Fibroblast of skin of abdomen (primary cell): Measurements from ENCODE around the gene SGCD.

ENCODE experiments used
- DNase-seq: peaks from one replicate; pipeline ENCODE4 v3.0.0-alpha.2; 2013

SGCD gene

DNA sequence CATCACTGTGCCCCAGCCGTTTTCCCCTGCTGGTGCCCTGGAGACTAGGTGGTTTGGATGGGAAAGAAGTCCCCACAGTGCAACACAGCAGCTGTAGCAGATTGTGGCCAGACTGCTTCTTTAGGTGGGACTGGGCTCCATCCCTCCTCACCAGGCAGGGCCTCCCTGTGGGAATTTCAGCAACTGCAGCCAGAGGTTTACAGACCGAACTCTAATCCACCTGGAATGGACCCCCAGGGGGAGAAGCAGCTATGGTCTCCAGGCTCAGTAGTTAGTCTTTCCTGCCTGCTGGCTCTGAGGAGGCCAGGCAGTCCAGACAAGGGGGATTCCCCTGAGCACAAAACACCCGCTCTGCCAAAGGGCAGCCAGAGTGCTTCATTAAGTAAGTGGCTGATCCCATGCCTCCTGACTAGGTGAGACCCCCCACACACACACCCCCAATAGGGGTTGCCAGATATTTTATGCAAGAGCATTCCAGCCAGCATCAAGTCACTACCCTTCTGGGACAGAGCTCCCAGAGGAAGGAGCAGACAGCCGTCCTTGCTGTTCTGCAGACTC is 188.9 kb downstream of the SGCD start:
- no peak for DNase-seq

DNA sequence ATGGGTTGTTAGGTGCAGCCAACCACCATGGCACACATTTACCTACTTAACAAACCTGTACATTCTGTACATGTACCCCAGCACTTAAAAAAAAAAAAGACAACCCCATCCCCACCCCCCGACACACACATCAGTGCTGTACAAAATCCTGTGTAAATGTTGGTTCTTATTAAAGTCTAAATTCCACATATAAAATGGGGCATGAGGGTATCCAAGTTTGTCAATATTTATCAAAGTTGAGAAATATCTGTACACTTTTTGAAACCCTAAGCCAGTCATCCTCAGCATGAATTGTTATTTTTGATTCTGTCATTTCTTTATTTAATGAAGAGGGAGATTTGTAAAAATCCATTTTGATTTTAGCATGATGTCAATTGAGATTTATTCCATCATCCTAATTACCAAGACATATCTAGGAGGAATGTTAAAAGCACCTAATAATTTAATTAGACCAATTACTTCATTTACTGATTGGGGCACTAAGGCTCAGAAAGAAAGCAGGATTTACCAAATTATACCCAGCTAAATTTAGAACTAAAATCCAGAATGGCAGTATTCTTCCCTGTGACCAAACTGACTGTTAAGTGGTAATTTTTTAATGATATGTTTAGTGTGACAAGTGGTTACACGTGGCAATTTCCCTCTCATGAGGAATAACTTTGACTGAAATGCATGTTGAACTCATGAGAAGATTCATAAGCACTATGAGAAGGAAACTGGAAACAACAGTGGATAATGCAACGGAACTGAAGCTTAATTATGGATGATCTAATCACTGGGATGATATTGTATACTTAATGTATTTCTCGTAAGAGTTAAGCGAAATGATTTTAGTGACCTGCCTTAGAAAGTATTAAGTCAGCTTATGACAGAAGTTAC is 195.9 kb downstream of the SGCD start:
- no peak for DNase-seq

DNA sequence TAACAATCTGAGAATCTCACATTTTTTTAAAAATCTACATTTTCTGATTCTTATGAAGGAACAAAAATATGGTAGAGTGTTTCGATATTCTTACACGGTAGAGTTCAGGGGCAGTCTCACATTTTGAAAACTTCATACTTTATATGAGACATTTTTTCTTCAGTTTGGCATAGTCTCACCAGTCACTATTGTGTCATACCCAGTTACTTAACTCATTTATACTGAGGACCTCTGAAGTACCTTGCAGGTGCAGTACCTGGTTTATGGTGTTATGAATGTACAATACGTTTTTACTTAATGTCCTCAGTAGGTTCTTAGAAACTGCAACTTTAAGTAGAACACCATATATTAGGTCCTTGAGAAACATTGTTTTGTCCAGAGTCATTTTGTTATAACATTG is 196.6 kb downstream of the SGCD start:
- DNase-seq = no peak

DNA sequence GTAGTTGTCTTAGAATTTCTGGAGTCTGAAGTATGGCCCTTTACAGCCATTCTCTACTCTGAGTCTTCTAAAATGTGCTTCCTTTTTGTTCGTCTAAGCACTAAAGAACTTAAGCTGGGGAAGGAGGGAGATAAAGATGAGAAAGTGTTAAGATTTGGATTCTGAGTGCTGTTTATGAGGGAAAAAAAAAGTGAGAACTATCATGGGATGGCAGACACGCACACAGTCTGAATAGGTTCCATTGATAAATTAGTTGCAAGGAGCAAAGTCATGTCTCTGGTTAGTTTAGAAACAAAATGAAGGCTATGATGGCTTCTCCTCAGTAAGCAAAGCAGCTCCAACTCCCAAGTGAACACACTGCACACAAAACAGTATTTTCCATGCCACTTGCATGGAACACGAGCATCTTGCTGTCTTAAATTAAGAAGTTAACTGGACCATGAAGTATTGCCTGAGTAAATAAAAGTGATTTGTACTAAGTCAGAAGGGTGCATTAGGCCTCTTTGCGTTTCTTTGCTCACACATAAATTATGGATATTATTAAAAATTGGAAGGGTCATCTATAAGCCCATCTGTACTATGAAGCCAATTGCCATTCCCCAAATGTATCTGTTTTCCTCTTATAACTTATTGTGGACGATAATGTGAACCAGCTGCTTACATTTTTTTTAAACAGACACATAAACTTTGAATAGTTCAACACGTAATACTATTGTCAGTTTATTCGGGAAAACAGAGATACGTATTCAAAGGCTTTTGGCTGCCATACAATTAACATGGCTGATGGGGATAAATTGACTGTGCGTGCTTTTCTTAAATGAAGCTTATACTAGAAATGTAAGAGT is 199.3 kb downstream of the SGCD start:
- DNase-seq = peak; percentile 69

DNA sequence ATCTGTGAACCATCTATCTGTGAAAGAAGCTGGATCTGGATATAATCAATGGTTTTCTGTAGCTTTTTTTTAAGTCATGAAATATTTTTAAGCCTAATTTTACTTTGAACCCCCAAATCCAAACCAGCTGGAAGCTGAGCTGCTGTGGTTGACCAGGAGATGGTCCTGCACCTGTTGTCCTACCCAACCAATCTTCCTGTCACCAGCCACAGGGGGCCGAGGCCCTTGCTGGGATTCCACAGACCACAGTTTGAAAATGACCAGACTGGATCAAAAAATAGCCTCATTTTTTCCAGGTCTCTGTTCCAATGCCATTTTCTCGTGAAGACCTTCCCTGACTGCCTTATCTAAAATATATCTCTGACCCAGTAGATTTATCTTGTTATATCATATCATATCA is 200.6 kb downstream of the SGCD start:
- no peak for DNase-seq

DNA sequence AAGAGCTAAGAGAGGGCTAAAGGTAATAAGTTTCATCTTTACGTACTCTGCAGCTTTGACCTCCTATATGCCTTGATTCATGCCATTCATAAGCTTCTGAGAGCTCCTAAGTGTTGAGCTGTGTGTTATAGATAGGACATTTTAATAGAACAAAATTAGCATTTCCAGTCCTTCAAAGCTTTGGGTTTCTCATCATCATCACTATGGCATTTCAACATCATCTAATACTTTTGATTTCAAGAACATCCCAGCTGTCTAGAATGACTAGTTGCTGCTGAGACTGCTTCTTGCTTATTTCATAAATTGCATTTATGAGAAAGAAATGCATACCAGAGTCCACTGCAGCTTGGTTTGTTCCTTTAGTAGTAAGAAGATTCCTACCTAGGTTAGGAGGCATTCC is 201.7 kb downstream of the SGCD start:
- peak; percentile 33 for DNase-seq

DNA sequence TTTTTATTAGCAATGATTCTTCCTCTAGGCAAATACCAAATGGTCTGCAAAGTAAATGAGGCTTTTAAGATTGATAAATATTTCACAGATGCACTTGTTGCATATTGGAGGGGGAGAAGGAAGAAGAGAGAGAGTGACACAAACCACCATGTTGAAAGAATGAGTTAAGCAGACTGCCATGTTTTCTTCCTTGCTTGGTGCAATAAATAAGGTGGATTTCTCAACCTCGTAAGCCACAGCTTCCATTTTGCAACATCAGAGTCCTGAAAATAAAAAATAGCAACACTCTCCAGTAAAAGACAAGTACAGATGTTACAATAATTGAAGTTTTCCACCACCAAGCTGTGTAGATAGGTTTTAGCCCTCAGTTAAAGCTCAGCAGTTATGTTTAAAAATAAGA is 202.9 kb downstream of the SGCD start:
- peak; percentile 61 for DNase-seq

DNA sequence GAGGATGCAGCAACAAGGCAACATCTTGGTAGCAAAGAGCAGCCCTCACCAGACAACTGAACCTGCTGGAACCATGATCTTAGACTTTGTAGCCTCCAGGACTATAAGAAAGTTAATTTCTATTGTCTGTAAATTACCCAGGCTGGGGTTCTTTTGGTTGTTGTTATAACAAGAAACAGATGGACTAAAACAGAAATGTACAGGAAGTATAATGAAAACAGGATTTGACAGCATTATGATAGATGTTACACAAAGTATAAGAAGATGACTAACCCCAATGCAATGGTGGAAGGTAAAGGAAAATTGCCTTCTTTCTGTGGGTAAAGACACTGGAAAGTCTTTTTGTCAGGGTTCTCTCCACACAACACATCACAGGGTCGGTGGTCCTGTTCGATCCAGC is 204.2 kb downstream of the SGCD start:
- peak; percentile 75 for DNase-seq

DNA sequence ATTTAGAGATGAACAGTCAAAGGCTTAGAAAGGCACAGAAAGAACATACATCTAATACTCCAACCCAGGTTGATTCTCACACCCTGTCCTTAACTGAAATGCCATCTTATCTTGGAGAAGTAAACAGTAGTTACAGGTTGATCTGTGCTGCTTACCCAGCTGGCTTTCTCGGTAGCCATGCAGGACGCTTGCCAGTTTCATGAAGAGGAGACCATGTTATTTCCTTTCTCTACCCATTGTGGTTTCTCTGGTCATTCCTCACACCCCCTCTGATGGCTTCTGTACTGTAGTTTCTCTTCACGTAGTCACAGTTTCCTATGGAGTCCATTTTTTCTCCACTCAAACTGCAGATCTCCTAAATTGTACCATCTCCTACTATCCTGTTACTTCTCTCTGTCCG is 206.0 kb downstream of the SGCD start:
- DNase-seq = no peak

DNA sequence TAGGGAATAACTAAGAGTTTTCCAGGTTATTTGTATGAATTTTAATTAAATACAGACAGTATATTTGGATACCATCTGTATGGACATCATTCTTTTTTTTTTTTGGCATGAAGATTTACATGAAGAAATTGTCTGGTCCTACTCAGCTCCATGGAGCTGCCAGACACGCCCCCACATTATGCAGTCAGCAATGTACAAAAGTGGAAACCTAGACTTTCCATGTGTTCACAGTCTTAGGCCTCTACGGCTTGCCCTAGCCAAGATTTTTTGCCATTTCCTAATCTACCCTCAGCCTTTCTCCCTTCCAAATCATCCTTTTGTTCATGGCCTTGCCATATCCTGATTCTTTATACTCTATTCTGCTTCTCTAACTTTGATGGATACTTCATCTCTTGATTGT is 207.1 kb downstream of the SGCD start:
- DNase-seq = peak; percentile 68

DNA sequence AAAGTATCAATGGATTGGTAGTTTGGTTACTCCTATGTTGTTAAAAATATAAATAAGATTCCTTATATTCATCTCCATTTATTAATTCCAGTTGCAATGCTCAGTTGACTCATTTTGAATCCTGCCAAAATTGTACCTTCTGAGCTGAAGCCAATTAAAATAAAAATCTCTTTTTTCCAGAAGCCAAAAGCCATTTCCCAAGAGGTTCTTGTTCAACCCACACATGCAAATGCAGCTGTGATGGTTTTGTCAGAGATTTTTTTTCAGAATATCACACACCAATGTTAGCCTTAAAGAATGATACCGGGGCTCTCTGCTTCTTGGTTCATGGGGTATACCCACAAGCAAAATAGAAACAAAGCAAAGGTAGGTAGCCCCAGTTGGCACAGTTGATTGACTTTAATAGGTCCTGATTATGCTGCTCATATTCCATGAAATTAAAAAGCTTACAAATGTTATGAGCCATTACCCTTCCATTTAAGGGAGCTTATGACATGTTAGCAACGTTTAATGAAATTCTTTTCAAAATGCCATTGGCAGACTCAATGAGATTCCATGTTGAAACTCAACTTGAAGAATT is 208.0 kb downstream of the SGCD start:
- peak; percentile 81 for DNase-seq

DNA sequence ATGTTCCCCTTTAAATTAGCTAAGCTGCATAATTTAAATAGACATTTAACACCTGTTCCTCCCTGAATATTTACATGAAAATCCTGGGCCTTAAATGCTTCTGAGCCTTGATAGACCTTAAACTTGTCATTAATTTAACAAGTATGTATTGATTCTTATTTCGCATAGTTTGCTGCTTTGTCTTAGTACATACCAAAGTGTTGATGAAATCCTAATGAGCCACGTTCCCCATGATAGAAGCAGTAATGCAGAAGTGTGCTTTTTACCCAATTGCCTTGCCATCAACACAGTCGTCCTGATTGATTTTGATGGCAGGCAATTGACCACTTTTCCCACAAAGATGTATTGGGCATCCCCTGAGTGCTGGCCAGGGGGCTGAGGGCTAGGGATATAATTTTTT is 213.5 kb downstream of the SGCD start:
- peak; percentile 54 for DNase-seq

DNA sequence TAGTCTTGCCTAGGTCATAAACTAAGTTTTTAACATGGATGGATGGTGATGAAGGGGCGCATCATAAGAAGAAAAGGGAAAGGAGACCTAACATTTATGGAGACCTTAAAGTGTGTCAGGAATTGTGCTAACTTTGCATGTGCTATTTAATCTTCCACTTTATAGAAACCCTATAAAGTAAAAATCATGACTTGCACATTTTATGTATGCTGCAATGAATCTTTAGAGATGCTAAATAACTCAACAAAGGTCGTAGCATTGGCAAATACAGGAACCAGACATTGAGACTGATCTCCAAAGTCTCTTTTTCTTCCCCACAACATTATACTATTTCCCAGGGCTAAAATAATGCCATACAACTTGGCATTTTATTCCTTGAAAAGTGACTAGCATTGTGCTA is 214.6 kb downstream of the SGCD start:
- no peak for DNase-seq

DNA sequence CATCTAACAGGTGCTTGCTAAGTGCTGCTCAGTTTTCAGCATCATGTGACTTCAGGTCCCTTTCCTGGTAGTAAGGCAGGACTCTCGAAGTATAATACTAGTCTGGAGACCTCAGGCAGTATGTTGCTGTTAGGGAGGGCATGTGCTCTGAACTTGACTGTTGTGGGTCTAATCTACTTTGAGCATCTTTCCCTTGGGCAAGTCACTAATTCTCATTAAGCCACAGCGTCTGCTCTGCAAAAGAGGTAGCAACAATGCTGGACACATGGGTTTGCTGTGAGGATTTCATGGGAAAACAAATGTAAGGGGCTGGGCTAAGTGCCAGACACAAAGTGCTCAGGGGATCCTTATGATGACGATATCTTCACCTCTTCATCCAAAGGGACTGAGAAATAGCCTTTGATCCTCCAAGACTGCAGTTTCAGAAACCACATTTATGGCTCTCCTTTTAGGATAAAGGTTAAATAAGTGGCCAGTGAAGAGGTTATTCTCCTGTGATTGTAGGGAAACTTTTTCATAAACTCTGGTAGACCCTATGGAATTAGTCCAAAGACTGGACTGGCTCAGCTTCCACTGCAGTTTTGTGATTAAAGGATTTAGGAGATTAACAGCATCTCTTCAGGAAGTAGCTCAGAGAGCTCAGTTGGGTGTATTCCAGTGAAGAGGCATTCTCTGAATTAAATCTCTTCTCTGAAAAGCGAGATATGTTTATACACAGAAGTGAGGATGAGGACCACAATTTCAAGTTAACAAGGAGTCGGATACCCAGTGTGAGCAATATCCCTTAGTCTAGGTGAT is 216.6 kb downstream of the SGCD start:
- no peak for DNase-seq

DNA sequence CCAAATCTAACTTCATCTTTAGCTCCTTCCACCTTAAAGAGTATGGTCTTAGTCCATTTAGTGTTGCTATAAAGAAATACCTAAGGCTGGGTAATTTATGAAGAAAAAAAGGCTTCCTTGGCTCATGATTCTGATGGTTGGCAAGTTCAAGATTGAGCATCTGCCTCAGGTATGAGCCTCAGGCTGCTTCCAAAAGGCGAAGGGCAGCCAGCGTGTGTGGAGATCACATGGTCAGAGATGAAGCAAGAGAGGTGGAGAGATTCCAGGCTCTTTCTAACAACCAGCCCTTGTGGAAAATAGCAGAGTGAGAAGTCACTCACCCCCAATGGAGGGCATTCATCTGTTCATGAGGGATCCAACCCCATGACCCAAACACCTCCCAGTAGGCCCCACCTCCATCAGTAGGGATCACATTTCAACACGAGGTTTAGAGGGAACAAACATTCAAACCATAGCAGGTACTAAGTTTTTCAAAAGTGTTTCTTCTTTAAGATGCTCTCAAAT is 225.9 kb downstream of the SGCD start:
- DNase-seq = no peak

DNA sequence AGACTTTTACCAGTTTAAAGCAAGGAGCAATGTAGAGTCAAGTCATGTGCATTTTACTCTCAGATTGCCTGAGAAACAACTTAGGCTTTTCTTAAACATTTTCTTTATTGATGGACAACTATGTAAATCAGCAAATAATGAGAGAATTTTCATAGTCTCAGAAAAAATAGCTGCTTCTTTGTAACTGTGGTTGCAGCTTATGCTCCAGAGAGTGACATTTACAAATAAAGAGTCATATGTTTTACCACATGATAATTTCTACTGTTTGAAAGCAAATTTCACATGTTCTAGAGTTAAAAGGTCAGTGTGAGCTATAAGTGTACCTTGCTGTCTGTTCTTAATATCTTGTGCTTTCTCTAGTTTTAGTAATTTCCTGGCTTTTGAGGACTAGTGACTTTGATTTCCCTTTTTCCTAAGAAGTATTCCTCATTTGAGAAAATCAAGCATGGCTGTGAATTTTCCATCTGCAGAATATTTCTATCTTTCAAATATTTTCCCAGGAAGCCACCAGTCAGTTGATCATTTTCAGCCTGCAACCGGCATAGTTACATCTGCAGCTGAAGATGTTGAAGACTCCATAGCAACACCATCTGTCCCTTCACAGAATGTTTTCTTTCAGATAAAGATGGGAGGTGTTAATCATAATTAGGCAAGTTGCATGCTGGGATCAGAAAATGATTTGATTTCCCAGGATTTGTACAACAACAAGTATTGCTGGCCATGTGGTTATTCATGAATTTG is 229.9 kb downstream of the SGCD start:
- no peak for DNase-seq

DNA sequence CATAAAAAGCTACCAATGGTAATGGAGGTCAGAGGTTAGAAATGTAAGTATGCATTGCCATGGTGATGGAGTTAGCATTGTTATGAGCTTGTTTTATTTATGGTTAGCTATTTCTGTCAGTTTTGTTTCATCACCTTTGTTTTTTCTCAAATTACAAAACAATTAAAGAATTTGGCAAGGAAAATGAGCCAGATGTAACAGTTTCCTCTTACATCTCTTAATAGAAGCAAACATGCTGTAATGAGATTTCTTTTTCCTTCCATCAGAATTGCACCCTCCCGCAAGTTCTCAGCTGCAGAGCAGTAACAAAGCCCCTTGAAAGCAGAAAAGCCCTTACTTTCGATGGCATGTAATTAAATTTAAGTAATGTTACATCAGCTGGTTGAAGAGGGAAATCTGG is 233.0 kb downstream of the SGCD start:
- DNase-seq = no peak

DNA sequence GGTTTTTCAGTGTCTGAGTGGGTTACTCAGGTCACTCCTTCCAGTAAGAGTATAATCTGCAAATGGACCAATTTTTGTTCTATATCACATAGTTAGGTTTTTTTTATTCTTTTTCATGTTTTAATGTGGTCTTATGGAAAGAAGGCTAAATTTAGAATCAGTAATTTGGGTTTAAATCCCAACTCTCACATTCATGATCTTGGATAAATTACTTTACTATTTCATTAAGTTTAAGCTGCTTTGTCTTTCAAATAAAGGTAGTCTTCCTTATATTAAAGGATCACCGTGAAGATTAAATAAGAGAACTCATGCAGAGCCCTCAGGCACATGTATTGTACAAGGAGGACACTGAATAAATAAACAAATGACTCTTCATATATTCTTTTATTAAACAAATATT is 234.7 kb downstream of the SGCD start:
- no peak for DNase-seq

DNA sequence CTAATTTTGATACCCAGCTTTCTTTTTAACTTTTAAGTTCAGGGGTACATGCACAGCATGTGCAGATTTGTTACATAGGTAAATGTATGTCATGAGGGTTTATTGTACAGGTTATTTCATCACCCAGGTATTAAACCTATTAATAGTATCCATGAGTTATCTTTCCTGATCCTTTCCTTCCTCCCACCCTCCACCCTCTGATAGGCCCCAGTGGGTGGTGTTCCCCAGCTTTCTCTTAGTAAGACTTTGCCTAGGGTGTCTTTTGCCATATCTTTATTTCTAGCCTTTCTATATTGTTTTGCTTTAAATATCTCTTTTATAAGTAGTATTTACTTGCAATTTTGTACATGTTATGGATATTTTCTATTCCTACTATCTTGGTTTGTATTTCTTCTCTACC is 243.7 kb downstream of the SGCD start:
- no peak for DNase-seq

DNA sequence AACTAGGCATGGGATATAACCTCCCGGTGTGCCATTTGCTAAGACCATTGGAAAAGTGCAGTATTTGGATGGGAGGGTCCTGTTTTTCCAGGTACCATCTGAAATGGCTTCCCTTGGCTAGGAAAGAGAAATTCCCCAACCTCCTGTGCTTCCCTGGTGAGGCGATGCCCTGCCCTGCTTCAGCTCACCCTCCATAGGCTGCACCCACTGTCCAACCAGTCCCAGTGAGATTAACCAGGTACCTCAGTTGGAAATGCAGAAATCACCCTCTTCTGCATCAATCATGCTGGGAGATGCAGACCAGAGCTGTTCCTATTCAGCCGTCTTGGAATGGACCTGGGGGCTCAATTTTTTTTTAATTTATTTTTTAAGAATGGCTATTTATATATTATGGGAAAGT is 254.8 kb downstream of the SGCD start:
- no peak for DNase-seq

DNA sequence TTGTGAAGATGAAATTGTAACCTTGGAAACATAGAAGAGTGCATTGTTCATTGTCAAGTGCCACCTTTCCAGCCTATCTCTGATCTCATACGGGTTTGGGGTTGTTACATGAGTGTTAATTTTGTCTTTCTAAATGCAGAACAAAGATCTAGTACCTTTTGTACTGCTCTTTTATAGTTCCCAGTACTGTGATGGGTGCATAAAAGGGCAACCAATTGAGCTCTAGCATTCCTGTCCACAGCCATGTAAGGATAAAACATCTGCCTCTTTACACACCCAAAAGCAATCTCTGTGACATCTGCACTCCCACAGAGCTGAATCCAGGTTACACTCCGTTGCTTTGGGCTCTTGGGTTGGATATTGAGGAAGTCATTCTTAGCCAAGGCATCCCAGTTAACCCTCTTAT is 255.2 kb downstream of the SGCD start:
- DNase-seq = no peak
